WTC11 (cell line): ENCODE data around the gene EFCAB14. TPM values are rescaled to one million over a fixed set of nuclear protein-coding genes. Genes with fewer than 3 reads are reported as not detected.

ENCODE experiments used
- ATAC-seq: fragments of 200-7000 bp; cut with Tn5 transposase; 2 replicates; pipeline ENCODE4 v1.10.0; 2021; ENCODE audit warnings: mild to moderate bottlenecking, moderate library complexity
- CTCF ChIA-PET: fragments of 300-600 bp; sonication (Branson Sonifier 250); formaldehyde crosslinking; loops from one replicate; lab custom pipeline; 2021; ENCODE audit warnings: antibody characterized with exemption; lab: Charles Lee
- POLR2A ChIA-PET: fragments of 350-600 bp; sonication (Branson Sonifier 250); formaldehyde crosslinking; loops from one replicate; lab custom pipeline; 2021; ENCODE audit warnings: antibody characterized with exemption; lab: Charles Lee
- DNase-seq: peaks from one replicate; pipeline ENCODE4 v3.0.0; 2021; ENCODE audit warnings: low spot score
- H3K27ac Mint-ChIP-seq: 2 replicates; pipeline ENCODE4 v1.8.0; 2021; ENCODE audit warnings: mixed read lengths
- H3K27me3 Mint-ChIP-seq: 2 replicates; pipeline ENCODE4 v1.8.0; 2021; ENCODE audit warnings: low read depth, mild to moderate bottlenecking, moderate library complexity, mixed read lengths
- H3K36me3 Mint-ChIP-seq: 2 replicates; pipeline ENCODE4 v1.8.0; 2021; ENCODE audit warnings: mixed read lengths
- H3K4me1 Mint-ChIP-seq: 2 replicates; pipeline ENCODE4 v1.8.0; 2022; ENCODE audit warnings: mixed read lengths
- H3K4me3 Mint-ChIP-seq: 2 replicates; pipeline ENCODE4 v1.8.0; 2021; ENCODE audit warnings: mild to moderate bottlenecking, moderate library complexity, mixed read lengths
- H3K9me3 Mint-ChIP-seq: 2 replicates; pipeline ENCODE4 v1.8.0; 2021; ENCODE audit warnings: mixed read lengths
- AR ChIP-seq: fragments of 250-450 bp; sonication (Bioruptor Pico); IDR thresholded peaks from 2 replicates; pipeline ENCODE4 v1.9.0; 2021; ENCODE audit warnings: mild to moderate bottlenecking
- ARID4B ChIP-seq: sonication (generic); formaldehyde crosslinking; IDR thresholded peaks from 2 replicates; pipeline ENCODE4 v1.8.0; 2023; ENCODE audit warnings: missing genetic modification reagents, mild to moderate bottlenecking, borderline replicate concordance
- ATF6 ChIP-seq: sonication (generic); formaldehyde crosslinking; IDR thresholded peaks from 2 replicates; pipeline ENCODE4 v1.8.1; 2023; ENCODE audit warnings: mild to moderate bottlenecking, missing genetic modification reagents
- FOXJ3 ChIP-seq: sonication (generic); formaldehyde crosslinking; IDR thresholded peaks from 2 replicates; pipeline ENCODE4 v1.9.0; 2021; ENCODE audit warnings: missing genetic modification reagents, mild to moderate bottlenecking, borderline replicate concordance
- FOXK1 ChIP-seq: sonication (generic); formaldehyde crosslinking; IDR thresholded peaks from 2 replicates; pipeline ENCODE4 v1.8.0; 2022; ENCODE audit warnings: mild to moderate bottlenecking, moderate library complexity, missing genetic modification reagents
- HMGXB4 ChIP-seq: sonication (generic); formaldehyde crosslinking; IDR thresholded peaks from 2 replicates; pipeline ENCODE4 v1.8.1; 2023; ENCODE audit warnings: mild to moderate bottlenecking, moderate library complexity, missing genetic modification reagents
- IRF1 ChIP-seq: sonication (generic); formaldehyde crosslinking; IDR thresholded peaks from 2 replicates; pipeline ENCODE4 v1.8.0; 2023; ENCODE audit warnings: missing genetic modification reagents
- MAX ChIP-seq: sonication (generic); formaldehyde crosslinking; IDR thresholded peaks from 2 replicates; pipeline ENCODE4 v1.8.0; 2022; ENCODE audit warnings: mild to moderate bottlenecking, missing genetic modification reagents
- NR1H2 ChIP-seq: sonication (generic); formaldehyde crosslinking; IDR thresholded peaks from 2 replicates; pipeline ENCODE4 v1.9.0; 2021; ENCODE audit warnings: mild to moderate bottlenecking, moderate library complexity, missing genetic modification reagents
- ZNF512 ChIP-seq: sonication (generic); formaldehyde crosslinking; IDR thresholded peaks from 2 replicates; pipeline ENCODE4 v1.8.1; 2022; ENCODE audit warnings: missing genetic modification reagents, borderline replicate concordance
- ZSCAN18 ChIP-seq: fragments of 250-450 bp; sonication (Bioruptor Pico); IDR thresholded peaks from 2 replicates; pipeline ENCODE4 v2.1.2; 2022; ENCODE audit warnings: mild to moderate bottlenecking, moderate library complexity
- total RNA-seq: library from RNA; stranded (reverse); gene quantifications from 3 replicates; pipeline ENCODE4 v1.2.3, GENCODE V29; 2021

The EFCAB14 gene
- total RNA-seq, 1 experiment from 2014 or later = 46.2 TPM

GRCh38 chr1:46649764-46650163 is 69.2 kb downstream of the EFCAB14 start (continued):
- no peak for TF ChIP-seq ARID4B (CRISPR knock-in tag)
- no peak for TF ChIP-seq FOXJ3
- no peak for TF ChIP-seq MAX (CRISPR knock-in tag)

- Mint-ChIP-seq H3K27ac (no peak overlapping the region), H3K4me1 (no peaks in the 10 kb centered on the region), H3K36me3 (peaks cover 47% of the 10 kb centered on the region), H3K4me3 (no peak overlapping the region), H3K9me3 (peaks cover 23% of the 10 kb centered on the region), H3K27me3 (no peaks in the 10 kb centered on the region)
- ATAC-seq (no peak), DNase-seq (no peak)
- ChIA-PET CTCF (no interaction called here), POLR2A (no interaction called here)
- TF ChIP-seq HMGXB4 (CRISPR knock-in tag) (no peak), ATF6 (CRISPR knock-in tag) (no peak), AR (CRISPR knock-in tag) (no peak), ZNF512 (CRISPR knock-in tag) (no peak), FOXK1 (no peak), NR1H2 (CRISPR knock-in tag) (no peak), IRF1 (CRISPR knock-in tag) (no peak), ZSCAN18 (CRISPR knock-in tag) (no peak)
Observed at GRCh38 chr1:46647611-46648010, 71.3 kb downstream of the EFCAB14 start.
